Urinary bladder (tissue), 4 donors: Measurements from ENCODE around the gene DDRGK1. TPM values are rescaled to one million over a fixed set of nuclear protein-coding genes. Genes with fewer than 3 reads are reported as not detected.

Experiments used
- DNase-seq: peaks from one replicate; pipeline ENCODE4 v3.0.0-alpha.2; 2015; ENCODE audit errors: extremely low spot score
- H3K27ac ChIP-seq: one replicate; pipeline ENCODE4 v1.5.1; 2013; ENCODE audit warnings: low read depth, mild to moderate bottlenecking, moderate library complexity
- H3K36me3 ChIP-seq: one replicate; pipeline ENCODE4 v1.6.1; 2013; ENCODE audit warnings: mild to moderate bottlenecking, moderate library complexity; ENCODE audit not compliant: insufficient read depth
- H3K4me1 ChIP-seq: one replicate; pipeline ENCODE4 v1.6.1; 2013; ENCODE audit warnings: mild to moderate bottlenecking, moderate library complexity; ENCODE audit not compliant: insufficient read depth
- H3K4me3 ChIP-seq: one replicate; pipeline ENCODE4 v1.5.1; 2013; ENCODE audit warnings: low read depth, low read length
- WGBS: extraction: QIAGEN DNeasy Blood & Tissue Kit; methylation state at CpG from one replicate; pipeline ENCODE4 v1.1.7; 2013; 5-methylcytosine and 5-hydroxymethylcytosine counted together
- polyA plus RNA-seq: library from polyadenylated mRNA; stranded (reverse); fragments of 200-250 nt; gene quantifications from one replicate; pipeline ENCODE4 v1.2.3, GENCODE V29; 2013
- total RNA-seq: library from RNA; depleted of rRNA; stranded (reverse); fragments of >200 nt; gene quantifications from one replicate; pipeline ENCODE4 v1.2.3, GENCODE V29; 2014
- donor health status: healthy with polysubstance abuse.
- donor health status: healthy.

DDRGK1 gene
- total and polyA plus RNA-seq, 2 donors, result 14.8 to 76.3 TPM

DNA sequence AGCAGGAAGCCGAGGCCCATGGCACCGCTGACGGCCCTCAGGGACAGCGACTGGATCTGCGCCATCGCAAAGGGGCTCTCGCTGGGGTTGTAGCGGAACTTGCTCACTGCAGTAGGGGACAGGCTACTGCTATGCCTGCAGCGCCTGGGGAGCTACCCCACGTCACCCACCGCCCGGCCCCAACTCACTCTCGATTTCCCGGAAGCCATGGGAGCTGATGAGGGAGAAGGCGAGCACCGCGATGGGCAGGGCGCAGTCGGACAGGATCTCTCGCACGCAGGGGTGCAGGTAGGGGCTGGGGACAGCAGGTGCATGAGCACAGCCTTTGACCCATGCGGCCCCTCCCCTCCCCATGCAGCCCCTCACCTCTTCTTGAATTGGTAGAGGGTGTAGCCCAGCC is 24.7 kb upstream of the DDRGK1 start:
- no peaks in the 10 kb centered on the region for H3K36me3 ChIP-seq
- WGBS, result 91% methylated on average over 22 of the region's 22 CpGs
- DNase-seq, result no peak
- H3K4me3 ChIP-seq, result no peak overlapping the region
- H3K27ac ChIP-seq, result no peak overlapping the region
- H3K4me1 ChIP-seq, result no peaks in the 10 kb centered on the region

DNA sequence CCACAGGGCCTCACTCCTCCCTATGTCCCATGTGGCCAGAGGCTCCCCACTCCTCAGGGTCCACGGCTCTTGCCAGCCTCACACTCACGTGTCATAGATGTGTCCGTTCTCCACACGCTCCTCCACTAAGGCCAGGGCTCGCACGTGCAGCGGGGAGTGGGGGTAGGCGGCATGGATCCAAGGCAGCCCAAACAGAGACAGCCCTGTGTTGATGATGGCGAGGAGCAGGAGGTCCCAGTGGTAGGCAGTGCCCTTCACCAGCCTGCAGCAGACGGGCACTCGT is 24.2 kb upstream of the DDRGK1 start:
- H3K27ac ChIP-seq, result no peak overlapping the region
- no peak overlapping the region for H3K4me3 ChIP-seq
- DNase-seq, result no peak
- H3K36me3 ChIP-seq, result no peaks in the 10 kb centered on the region
- H3K4me1 ChIP-seq, result no peaks in the 10 kb centered on the region
- 81% methylated on average over 11 of the region's 11 CpGs for WGBS

DNA sequence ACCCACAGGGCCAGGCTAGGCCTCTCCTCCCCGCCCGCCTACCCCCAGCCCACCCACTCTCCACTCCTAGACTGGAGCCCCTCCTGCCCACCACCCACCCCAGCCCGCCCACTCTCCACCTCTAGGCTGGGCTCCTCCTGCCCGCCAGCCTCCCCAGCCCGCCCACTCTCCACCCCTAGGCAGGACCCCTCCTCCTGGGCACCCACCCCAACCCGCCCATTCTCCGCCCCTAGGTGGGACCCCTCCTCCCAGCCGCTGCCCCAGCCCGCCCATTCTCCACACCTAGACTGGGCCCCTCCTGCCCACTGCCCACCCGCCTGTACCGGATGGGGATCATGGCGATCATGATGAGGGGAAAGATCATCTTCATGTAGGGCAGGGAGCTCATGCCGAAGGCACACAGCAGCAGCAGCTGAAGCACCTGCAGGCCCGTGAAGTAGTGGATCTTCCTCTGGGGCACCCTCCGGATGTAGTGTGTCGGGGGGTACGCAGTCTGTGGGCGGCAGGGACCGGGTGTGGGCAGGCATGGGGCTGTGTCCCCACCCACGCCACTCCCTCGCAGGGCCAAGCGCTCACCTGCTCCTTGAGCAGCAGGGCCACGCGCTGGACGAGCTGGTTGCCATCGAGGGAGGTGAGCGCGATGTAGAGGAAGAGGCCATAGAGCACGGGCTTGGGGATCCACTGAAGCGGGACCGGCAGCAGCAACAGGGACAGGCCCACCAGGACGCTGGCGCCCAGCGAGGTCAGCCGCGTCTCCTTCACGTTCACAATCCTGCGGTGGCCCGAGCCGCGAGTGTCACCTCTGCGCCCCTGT is 23.7 kb upstream of the DDRGK1 start:
- H3K36me3 ChIP-seq, result no peaks in the 10 kb centered on the region
- H3K4me1 ChIP-seq, result no peaks in the 10 kb centered on the region
- WGBS, result 83% methylated on average over 41 of the region's 42 CpGs
- H3K27ac ChIP-seq, result no peak overlapping the region
- H3K4me3 ChIP-seq, result no peak overlapping the region
- DNase-seq, result no peak

DNA sequence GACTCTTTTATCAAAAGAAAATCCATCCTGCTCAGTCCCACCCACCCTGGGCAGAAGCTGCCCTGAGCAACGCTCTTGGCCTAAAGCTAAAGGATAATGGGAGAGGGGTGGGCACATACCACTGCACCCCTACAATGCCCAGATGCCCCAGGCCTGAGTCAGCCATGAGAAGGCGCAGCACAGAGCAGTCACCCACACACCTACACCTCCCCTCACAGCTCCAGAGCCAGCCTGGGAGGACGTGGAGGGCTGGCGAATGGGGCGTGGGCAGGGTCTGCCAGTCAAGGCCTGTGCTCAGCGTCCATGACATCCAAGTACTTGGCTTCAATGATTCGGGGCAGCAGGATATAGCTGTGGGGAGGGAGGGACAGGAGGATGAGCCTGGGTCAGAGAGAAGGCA is 23.0 kb upstream of the DDRGK1 start:
- no peaks in the 10 kb centered on the region for H3K36me3 ChIP-seq
- H3K27ac ChIP-seq, result no peak overlapping the region
- 72% methylated on average over 7 of the region's 7 CpGs for WGBS
- no peak overlapping the region for H3K4me3 ChIP-seq
- H3K4me1 ChIP-seq, result no peaks in the 10 kb centered on the region
- DNase-seq, result no peak

DNA sequence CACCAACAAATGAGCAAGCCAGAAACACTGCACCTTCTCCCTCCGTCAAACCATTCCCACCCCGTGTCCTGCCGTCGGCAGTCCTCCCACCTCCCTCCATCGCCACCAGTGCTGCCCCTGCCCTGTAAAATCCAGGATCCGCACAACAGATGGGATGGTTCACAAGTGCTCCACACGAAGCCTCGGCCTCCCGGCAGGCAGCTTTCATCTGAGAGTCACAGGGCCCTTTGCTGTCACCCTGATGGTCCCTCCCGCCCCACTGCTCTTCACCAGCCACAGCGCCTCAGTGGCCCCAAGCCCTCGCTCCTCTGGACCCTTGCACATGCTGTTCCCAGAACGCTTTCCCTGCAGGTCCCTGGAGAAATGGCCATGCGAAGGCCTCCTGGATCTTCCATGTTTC is 22.4 kb upstream of the DDRGK1 start:
- no peaks in the 10 kb centered on the region for H3K4me1 ChIP-seq

DNA sequence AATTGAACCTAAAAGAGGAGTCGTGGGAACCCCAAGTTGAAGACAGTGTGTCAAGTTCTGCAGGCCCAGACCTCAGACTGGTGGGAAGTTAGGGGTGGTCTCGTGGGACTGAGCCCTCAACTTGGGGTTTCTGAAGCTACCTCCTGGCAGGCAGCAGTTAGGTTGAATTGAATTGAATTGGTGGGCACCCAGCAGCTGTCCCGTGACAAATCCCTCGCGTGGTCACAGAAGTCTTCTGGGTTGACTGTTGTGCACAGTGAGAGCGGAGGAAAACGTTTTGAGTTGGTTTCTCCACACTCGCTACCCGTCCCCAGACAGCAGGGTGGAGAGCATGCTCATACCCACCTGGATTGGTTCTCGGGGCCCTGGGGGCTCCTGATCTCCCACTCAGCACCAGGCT is 21.6 kb upstream of the DDRGK1 start:
- no peak for DNase-seq
- H3K27ac ChIP-seq, result no peak overlapping the region
- H3K4me1 ChIP-seq, result no peaks in the 10 kb centered on the region
- 94% methylated on average over 10 of the region's 10 CpGs for WGBS
- no peak overlapping the region for H3K4me3 ChIP-seq
- H3K36me3 ChIP-seq, result no peaks in the 10 kb centered on the region

More for the DNA sequence above, 22.4 kb upstream of the DDRGK1 start:
- H3K4me3 ChIP-seq, result no peak overlapping the region
- H3K27ac ChIP-seq, result no peak overlapping the region
- no peaks in the 10 kb centered on the region for H3K36me3 ChIP-seq
- no peak for DNase-seq
- WGBS, result 91% methylated on average over 14 of the region's 14 CpGs

DNA sequence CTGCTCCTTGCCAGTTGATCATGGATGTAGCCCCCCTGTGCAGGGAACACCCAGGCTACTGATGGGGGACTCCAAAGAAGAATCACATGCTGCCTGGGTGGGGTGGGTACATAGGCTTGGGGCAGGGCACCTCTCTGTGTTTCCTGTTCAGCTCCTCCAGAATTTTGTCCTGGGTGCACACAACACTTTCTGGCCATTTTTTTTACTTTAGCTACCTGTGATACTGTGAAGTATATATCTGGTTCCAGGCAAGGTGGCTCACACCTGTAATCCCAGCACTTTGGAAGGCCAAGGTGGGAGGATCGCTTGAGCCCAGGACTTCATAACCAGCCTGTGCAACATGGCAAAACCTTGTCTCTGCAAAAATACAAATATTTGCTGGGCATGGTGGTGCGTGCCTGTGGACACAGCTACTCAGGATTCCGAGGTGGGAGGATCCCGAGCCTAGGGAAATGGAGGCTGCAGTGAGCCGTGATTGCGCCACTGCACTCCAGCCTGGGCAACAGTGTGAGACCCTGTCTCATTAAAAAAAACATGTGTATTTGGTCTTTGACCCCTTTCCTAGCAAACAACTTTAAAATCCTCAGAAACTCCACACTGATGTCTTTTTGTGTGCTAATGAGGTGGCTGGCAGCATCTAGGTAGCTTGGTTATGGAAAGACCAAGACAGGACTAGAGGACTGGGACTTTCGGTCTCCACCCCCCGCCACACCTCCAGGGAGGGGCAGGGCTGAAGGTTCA is 20.4 kb upstream of the DDRGK1 start:
- no peak for DNase-seq
- Histone ChIP-seq H3K36me3 (no peaks in the 10 kb centered on the region), H3K4me3 (no peak overlapping the region), H3K27ac (no peak overlapping the region), H3K4me1 (no peaks in the 10 kb centered on the region)
- WGBS, result 94% methylated on average over 8 of the region's 8 CpGs

DNA sequence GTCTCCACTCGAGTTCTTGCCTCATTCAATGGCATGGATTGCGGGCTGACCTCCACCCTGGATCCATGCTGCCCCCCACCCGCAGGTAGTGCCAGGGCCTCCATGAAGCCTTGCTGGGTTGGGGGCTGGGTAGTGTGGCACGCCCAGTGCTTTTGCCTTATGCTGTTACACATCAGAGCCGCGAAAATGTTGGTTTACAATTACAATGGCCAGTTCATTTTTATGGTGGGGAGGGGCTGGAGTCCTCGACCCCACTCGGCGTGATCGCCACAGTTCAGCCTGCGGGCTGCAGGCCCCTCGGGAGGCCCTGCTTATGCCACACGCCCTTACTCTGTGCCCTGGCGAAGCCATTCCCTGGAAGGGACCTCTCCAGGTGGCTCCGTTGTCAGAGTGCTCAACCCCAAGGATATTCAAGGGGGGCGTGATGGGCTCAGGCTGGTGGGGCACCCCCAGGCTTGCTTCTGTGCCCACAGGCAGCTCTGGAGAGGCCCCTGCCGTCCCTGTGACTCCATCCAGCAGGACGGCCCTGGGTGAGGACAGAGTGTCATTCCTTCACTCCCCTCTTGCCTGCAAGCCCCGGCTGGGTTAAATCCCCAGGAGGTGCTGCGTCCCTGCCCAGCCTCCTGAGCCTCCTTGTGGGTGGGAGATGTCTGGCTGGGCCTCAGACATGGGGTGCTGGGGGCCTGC is 19.7 kb upstream of the DDRGK1 start:
- Histone ChIP-seq H3K36me3 (no peaks in the 10 kb centered on the region), H3K4me3 (no peak overlapping the region), H3K27ac (no peak overlapping the region), H3K4me1 (no peaks in the 10 kb centered on the region)
- 83% methylated on average over 20 of the region's 20 CpGs for WGBS
- DNase-seq, result no peak

DNA sequence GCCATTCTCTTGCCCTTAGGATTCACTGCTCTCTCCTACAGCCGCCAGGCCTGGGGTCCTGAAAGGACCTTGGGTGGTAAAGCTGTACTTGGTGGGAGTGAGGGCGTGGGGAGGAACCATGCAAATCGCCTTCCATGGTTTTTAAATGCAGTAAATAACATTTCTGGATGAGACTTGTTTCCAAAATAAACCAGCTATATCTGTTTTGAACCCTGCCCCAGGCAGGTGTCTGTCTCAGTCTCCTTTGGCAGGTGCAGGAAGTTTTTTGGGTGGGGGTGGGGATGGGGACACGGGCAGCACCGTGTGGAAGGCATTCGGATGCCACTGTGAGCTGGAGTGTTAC is 19.1 kb upstream of the DDRGK1 start:
- Histone ChIP-seq H3K27ac (no peak overlapping the region), H3K4me1 (no peaks in the 10 kb centered on the region), H3K36me3 (no peaks in the 10 kb centered on the region), H3K4me3 (no peak overlapping the region)
- 83% methylated on average over 6 of the region's 6 CpGs for WGBS
- no peak for DNase-seq

DNA sequence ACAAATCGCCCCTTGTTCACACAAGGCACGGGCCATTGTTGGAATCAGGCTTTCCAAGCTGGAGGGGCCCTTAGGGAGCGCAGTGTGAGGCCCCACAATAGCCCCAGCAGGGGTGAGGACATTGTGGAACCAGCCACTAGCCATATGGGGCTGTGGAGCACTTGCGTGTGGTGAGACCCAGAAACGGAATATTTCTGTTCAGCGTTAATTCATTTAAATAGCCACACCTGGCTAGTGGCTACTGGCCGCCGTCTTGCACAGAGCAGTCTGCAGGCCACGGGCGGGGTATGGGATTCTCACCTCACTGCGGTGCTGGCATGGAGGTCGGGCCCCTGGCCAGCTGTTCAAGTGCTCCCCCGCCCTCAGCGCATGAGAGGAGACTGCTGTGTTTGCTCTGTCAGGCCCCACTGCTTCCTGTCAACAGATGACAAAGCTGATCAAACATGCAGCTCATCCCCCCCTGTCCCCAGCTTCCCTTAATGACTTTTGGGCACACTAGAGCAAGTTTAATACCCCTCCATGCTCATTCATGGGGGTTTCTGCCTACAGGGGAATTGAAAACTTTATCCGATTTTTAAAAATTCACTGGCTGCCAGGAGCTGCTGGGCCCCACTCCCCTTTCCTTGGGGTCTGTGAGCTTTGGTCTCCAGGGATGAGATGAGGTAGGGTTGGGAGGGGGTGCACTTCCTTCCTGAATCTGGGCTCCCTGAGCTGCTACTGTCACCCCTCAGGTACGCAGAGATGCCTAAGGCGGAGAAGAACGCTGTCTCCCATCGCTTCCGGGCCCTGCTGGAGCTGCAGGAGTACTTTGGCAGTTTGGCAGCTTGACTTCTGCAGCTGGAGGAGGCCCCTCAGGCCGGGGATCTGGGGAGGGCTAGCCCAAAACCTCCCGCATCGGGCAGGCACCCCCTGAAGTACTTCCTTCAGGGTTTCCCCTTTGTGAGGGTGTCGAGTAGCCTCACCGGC is 18.4 kb upstream of the DDRGK1 start:
- Histone ChIP-seq H3K36me3 (no peaks in the 10 kb centered on the region), H3K4me3 (no peak overlapping the region), H3K27ac (no peak overlapping the region), H3K4me1 (no peaks in the 10 kb centered on the region)
- no peak for DNase-seq
- WGBS, result 76% methylated on average over 25 of the region's 25 CpGs

DNA sequence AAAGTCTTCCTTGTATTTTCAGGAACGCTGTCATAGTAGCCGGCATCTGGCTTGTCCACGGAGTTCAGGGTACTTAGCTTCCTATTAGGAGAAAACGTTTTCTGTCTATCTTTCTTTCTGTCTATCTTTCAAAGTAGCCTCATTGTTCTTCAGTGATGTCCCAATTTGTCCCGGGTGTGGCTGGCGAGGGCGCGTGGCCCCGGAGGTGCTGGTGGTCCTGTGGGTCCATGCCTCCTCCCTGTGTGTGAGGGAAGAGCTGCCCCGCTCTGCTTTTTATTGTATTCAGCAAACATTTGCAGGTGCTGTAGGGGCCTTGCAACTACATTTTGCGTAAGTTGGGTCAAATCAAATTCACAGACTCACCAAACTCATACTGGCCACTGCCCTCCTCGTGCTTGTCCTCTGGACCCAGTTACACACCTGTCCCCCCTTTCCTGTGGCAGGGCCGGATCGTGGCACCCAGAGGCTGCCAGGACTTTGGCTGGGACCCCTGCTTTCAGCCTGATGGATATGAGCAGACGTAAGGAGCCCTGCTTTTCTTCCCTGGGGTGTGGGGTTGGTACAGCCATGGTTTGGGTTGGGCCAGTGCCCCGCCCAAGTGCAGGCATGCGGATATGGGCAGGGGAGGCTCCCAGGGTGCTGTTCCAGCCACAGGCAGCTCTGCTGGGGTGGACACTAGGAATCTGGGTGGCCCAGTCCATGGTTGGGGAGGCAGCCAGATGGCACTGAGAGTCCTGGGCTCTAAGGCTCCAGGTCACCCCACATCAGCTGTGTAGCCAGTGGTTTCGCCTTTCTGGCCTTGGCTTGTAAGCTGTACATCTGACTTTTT is 17.1 kb upstream of the DDRGK1 start:
- no peaks in the 10 kb centered on the region for H3K36me3 ChIP-seq
- no peak for DNase-seq
- H3K4me1 ChIP-seq, result no peaks in the 10 kb centered on the region
- no peak overlapping the region for H3K4me3 ChIP-seq
- H3K27ac ChIP-seq, result no peak overlapping the region
- 93% methylated on average over 18 of the region's 18 CpGs for WGBS

DNA sequence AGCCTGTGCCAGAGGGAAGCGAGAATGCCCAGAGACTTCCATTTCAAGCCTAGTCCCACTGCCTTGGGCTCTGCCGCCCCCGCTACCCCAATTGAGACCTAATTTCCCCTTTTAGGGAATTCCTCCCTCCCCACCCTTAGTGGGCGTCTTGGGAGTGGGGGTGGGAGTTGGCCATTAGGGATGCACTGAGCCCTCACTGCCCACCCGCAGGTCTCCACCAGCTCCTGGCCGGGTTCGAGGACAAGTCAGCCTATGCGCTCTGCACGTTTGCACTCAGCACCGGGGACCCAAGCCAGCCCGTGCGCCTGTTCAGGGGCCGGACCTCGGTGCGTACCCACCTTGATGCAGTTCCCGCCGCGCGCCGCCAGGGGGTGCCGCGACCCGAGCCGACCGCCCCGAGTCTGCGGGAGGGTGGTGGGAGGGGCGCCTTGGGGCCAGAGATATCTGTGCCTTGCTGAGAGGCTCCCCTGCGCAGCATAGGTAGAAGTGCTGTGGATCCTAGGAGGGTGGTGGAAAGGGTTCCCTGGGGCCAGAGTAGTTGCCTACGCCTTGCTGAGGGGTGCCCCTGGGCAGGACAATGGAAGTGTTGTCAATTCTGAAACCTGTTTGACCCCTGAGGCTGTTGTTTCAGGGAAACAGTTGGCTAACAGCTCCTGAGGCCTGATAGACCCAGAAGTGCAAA is 14.0 kb upstream of the DDRGK1 start:
- WGBS, result 27% methylated on average over 30 of the region's 30 CpGs
- Histone ChIP-seq H3K4me1 (no peaks in the 10 kb centered on the region), H3K36me3 (peaks cover 2% of the 10 kb centered on the region), H3K4me3 (no peak overlapping the region), H3K27ac (no peak overlapping the region)
- DNase-seq, result no peak
